ENCODE measurements around the gene CLDN9.

CLDN9 gene

GRCh38 chr16:2999929-3000328 lies 12.8 kb upstream of the CLDN9 start:
- intact Hi-C loops (cut with micrococcal nuclease), result no loop called here
- H3K36me3 Mint-ChIP-seq (ENCODE audit: low read depth), result peaks cover 5% of the 10 kb centered on the region

GRCh38 chr16:3000540-3000939 lies 12.2 kb upstream of the CLDN9 start:
- Mint-ChIP-seq H3K36me3 (ENCODE audit: low read depth) (peaks cover 6% of the 10 kb centered on the region), H3K27ac (no peak overlapping the region), H3K4me1 (ENCODE audit: low read depth) (peaks cover 7% of the 10 kb centered on the region), H3K4me3 (no peak overlapping the region), H3K27me3 (peaks cover 24% of the 10 kb centered on the region), H3K9me3 (no peaks in the 10 kb centered on the region)
- intact Hi-C loops (cut with micrococcal nuclease), result no loop called here

More at GRCh38 chr16:2999929-3000328, 12.8 kb upstream of the CLDN9 start:
- Mint-ChIP-seq H3K27ac (no peak overlapping the region), H3K9me3 (no peaks in the 10 kb centered on the region), H3K4me1 (ENCODE audit: low read depth) (peaks cover 4% of the 10 kb centered on the region), H3K27me3 (peaks cover 23% of the 10 kb centered on the region), H3K4me3 (no peak overlapping the region)

GRCh38 chr16:3001316-3001715 lies 11.4 kb upstream of the CLDN9 start:
- Mint-ChIP-seq H3K27me3 (peaks cover 24% of the 10 kb centered on the region), H3K9me3 (no peaks in the 10 kb centered on the region), H3K4me3 (no peak overlapping the region), H3K4me1 (ENCODE audit: low read depth) (peaks cover 15% of the 10 kb centered on the region), H3K27ac (no peak overlapping the region), H3K36me3 (ENCODE audit: low read depth) (peaks cover 6% of the 10 kb centered on the region)
- intact Hi-C loops (cut with micrococcal nuclease), result no loop called here

DNA sequence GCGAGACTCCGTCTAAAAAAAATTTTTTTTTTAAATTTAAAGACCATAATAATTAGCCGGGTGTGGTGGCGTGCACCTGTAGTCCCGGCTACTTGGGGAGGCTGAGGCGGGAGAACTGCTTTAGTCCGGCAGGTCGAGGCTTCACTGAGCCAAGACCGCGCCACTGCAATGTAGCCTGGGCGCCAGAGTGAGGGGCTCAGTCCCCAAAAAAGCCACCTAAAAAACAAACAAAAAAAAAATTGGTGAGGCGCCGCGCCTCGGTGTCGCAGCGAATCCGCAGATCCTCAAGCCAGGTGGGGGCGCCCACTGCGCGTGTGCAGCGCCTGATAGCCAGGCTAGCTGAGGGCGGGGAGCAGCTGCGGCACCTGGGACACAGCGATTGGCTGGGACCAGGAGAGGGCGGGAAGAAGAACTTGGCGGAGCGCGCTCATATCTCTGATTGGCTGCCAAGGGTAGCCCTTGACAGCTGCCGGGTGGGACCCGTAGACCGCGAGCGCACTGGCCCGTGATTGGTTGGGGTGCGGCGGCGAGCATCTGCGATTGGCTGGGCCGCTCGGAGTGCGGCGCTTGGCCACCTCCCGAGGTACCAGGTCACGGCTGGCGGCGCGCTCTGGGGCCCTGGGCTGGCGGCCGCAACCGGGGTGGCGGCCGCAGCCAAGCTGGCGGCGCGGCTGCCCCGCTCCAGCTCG lies 9.0 kb upstream of the CLDN9 start:
- H3K9me3 Mint-ChIP-seq, result no peaks in the 10 kb centered on the region
- intact Hi-C loops (cut with micrococcal nuclease), result no loop called here
- H3K36me3 Mint-ChIP-seq (ENCODE audit: low read depth), result peaks cover 6% of the 10 kb centered on the region
- H3K27ac Mint-ChIP-seq, result no peak overlapping the region
- H3K27me3 Mint-ChIP-seq, result peaks cover 20% of the 10 kb centered on the region
- H3K4me3 Mint-ChIP-seq, result peak overlapping the region; percentile 59
- H3K4me1 Mint-ChIP-seq (ENCODE audit: low read depth), result peaks cover 39% of the 10 kb centered on the region

DNA sequence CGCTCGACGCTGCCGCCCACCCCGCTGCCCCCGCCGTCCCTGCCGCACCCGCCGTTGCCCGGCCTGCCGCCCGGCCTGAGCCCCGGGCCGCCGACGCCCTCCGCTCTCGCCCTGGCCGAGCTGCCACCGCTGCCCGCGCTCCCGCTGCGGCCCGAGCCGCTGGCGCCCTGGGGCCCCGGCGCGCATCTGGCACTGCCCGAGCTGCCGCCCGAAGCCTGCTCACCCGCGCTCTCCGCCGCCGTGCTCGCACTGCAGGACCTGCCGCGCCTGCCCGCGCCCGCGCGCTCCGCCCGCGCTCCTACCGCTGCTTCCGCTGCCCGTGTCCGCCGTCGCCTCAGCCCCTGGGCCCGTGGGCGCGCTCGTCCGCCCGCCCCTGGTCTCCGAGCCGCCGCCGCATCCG lies 8.4 kb upstream of the CLDN9 start:
- Mint-ChIP-seq H3K4me3 (peak overlapping the region; percentile 87), H3K9me3 (no peaks in the 10 kb centered on the region), H3K27ac (peak overlapping the region; percentile 76), H3K27me3 (peaks cover 16% of the 10 kb centered on the region), H3K4me1 (ENCODE audit: low read depth) (peaks cover 43% of the 10 kb centered on the region), H3K36me3 (ENCODE audit: low read depth) (peaks cover 6% of the 10 kb centered on the region)
- intact Hi-C loops (cut with micrococcal nuclease), result no loop called here

- intact Hi-C loops (cut with micrococcal nuclease), result no loop called here
- Mint-ChIP-seq H3K4me3 (peak overlapping the region; percentile 87), H3K36me3 (ENCODE audit: low read depth) (peaks cover 6% of the 10 kb centered on the region), H3K4me1 (ENCODE audit: low read depth) (peaks cover 43% of the 10 kb centered on the region), H3K27me3 (peaks cover 15% of the 10 kb centered on the region), H3K27ac (peak overlapping the region; percentile 76), H3K9me3 (no peaks in the 10 kb centered on the region)
Observed at GRCh38 chr16:3004781-3005284, 7.9 kb upstream of the CLDN9 start.

GRCh38 chr16:3007059-3007956 lies 5.4 kb upstream of the CLDN9 start:
- no peaks in the 10 kb centered on the region for H3K9me3 Mint-ChIP-seq
- peaks cover 6% of the 10 kb centered on the region for H3K36me3 Mint-ChIP-seq (ENCODE audit: low read depth)
- H3K4me3 Mint-ChIP-seq, result peak overlapping the region; percentile 72
- H3K4me1 Mint-ChIP-seq (ENCODE audit: low read depth), result peaks cover 47% of the 10 kb centered on the region
- peaks cover 20% of the 10 kb centered on the region for H3K27me3 Mint-ChIP-seq
- intact Hi-C loops (cut with micrococcal nuclease), result loop anchor here (1.0 kb wide), 1 partner anchor 13 kb away; the partner anchor contains the start of gene TNFRSF12A
- H3K27ac Mint-ChIP-seq, result peak overlapping the region; percentile 81

- Mint-ChIP-seq H3K4me1 (ENCODE audit: low read depth) (peaks cover 48% of the 10 kb centered on the region), H3K4me3 (peak overlapping the region; percentile 72), H3K27me3 (peaks cover 27% of the 10 kb centered on the region), H3K27ac (peak overlapping the region; percentile 81), H3K36me3 (ENCODE audit: low read depth) (peaks cover 6% of the 10 kb centered on the region), H3K9me3 (no peaks in the 10 kb centered on the region)
- intact Hi-C loops (cut with micrococcal nuclease), result loop anchor here (1.0 kb wide), 1 partner anchor 12 kb away; the partner anchor contains the start of gene TNFRSF12A
Observed at GRCh38 chr16:3007957-3008689, 4.6 kb upstream of the CLDN9 start.

DNA sequence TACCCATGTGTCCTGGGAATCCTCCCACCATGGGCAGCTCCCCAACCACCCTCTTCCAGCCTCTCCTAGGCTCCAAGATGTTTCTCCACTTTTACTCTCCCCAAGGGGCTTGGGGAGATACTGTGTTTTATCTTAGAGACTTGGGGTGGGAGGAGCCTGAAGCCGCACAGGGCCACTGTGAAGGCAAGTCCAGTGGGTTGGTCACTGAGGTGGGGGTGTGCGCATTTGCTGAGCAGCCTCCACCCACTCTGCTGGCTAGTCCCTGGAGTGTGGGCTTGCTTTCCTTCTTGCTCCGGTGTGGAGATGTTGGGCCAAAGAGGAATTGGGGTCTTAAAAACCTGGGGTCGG lies 4.1 kb upstream of the CLDN9 start:
- Mint-ChIP-seq H3K27ac (peak overlapping the region; percentile 81), H3K36me3 (ENCODE audit: low read depth) (peaks cover 6% of the 10 kb centered on the region), H3K9me3 (no peaks in the 10 kb centered on the region), H3K4me3 (peak overlapping the region; percentile 72), H3K4me1 (ENCODE audit: low read depth) (peaks cover 48% of the 10 kb centered on the region), H3K27me3 (peaks cover 32% of the 10 kb centered on the region)
- intact Hi-C loops (cut with micrococcal nuclease), result no loop called here

- no peak overlapping the region for H3K4me3 Mint-ChIP-seq
- H3K27ac Mint-ChIP-seq, result no peak overlapping the region
- H3K4me1 Mint-ChIP-seq (ENCODE audit: low read depth), result peaks cover 45% of the 10 kb centered on the region
- intact Hi-C loops (cut with micrococcal nuclease), result no loop called here
- no peaks in the 10 kb centered on the region for H3K9me3 Mint-ChIP-seq
- peaks cover 2% of the 10 kb centered on the region for H3K36me3 Mint-ChIP-seq (ENCODE audit: low read depth)
- H3K27me3 Mint-ChIP-seq, result peaks cover 43% of the 10 kb centered on the region
Observed at GRCh38 chr16:3009568-3010390, 2.9 kb upstream of the CLDN9 start.

GRCh38 chr16:3010510-3010909 lies 2.2 kb upstream of the CLDN9 start:
- peaks cover 48% of the 10 kb centered on the region for H3K27me3 Mint-ChIP-seq
- intact Hi-C loops (cut with micrococcal nuclease), result no loop called here
- H3K36me3 Mint-ChIP-seq (ENCODE audit: low read depth), result no peaks in the 10 kb centered on the region
- no peaks in the 10 kb centered on the region for H3K9me3 Mint-ChIP-seq
- no peak overlapping the region for H3K27ac Mint-ChIP-seq
- no peak overlapping the region for H3K4me3 Mint-ChIP-seq
- H3K4me1 Mint-ChIP-seq (ENCODE audit: low read depth), result peaks cover 41% of the 10 kb centered on the region

DNA sequence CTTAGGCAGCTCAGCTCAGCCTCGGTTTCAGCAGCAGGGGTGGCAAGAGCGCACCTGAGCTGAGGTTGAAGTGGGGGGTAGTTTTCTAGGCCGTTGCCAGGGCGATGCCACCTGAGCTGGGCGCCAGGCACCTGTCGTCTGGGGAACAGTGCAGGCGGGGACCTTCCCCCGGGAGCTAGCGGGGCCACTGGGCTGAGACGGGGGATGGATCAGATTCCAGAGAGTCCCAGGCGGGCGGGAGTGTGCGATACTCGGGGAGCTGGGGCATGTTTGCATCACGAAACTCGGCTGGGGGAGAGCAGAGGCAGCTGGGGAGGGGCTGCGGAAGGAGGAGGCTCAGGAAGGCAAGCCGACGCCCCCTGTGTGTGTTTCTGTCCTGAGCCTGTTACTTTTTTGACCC lies 477 bp upstream of the CLDN9 start:
- H3K36me3 Mint-ChIP-seq (ENCODE audit: low read depth), result no peaks in the 10 kb centered on the region
- no peak overlapping the region for H3K4me3 Mint-ChIP-seq
- H3K4me1 Mint-ChIP-seq (ENCODE audit: low read depth), result peaks cover 24% of the 10 kb centered on the region
- no peak overlapping the region for H3K27ac Mint-ChIP-seq
- H3K9me3 Mint-ChIP-seq, result no peaks in the 10 kb centered on the region
- H3K27me3 Mint-ChIP-seq, result peaks cover 61% of the 10 kb centered on the region
- intact Hi-C loops (cut with micrococcal nuclease), result no loop called here

DNA sequence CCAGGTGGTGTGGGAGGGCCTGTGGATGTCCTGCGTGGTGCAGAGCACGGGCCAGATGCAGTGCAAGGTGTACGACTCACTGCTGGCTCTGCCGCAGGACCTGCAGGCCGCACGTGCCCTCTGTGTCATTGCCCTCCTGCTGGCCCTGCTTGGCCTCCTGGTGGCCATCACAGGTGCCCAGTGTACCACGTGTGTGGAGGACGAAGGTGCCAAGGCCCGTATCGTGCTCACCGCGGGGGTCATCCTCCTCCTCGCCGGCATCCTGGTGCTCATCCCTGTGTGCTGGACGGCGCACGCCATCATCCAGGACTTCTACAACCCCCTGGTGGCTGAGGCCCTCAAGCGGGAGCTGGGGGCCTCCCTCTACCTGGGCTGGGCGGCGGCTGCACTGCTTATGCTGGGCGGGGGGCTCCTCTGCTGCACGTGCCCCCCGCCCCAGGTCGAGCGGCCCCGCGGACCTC lies 798 bp downstream of the CLDN9 start:
- Mint-ChIP-seq H3K27ac (no peak overlapping the region), H3K4me3 (no peak overlapping the region), H3K27me3 (peaks cover 70% of the 10 kb centered on the region), H3K9me3 (no peaks in the 10 kb centered on the region), H3K36me3 (ENCODE audit: low read depth) (no peaks in the 10 kb centered on the region), H3K4me1 (ENCODE audit: low read depth) (peaks cover 19% of the 10 kb centered on the region)
- intact Hi-C loops (cut with micrococcal nuclease), result no loop called here

Data from dendritic cell treated with granulocyte-macrophage colony-stimulating factor and Interleukin-4, amounts not matched to agents 40 ng/mL and 50 ng/mL, for 4 days (primary cell).